Dermis blood vessel endothelial cell (primary cell): ENCODE measurements around the gene DNMBP. TPM values are rescaled to one million over a fixed set of nuclear protein-coding genes. Genes with fewer than 3 reads are reported as not detected.
"Not testable (repeated sequence)": the region's sequence is repeated elsewhere in the genome, so short reads cannot be mapped to it uniquely, and the experiment has no call there.

Experiments used
- DNase-seq: peaks from one replicate; pipeline ENCODE4 v3.0.0; 2010
- total RNA-seq: library from RNA; depleted of rRNA; stranded (reverse); fragments of >200 nt; gene quantifications from 2 replicates; pipeline ENCODE4 v1.2.3, GENCODE V29; 2014

The DNMBP gene
- total RNA-seq, 1 donor from 2014 or later, result 39.5 TPM

DNA sequence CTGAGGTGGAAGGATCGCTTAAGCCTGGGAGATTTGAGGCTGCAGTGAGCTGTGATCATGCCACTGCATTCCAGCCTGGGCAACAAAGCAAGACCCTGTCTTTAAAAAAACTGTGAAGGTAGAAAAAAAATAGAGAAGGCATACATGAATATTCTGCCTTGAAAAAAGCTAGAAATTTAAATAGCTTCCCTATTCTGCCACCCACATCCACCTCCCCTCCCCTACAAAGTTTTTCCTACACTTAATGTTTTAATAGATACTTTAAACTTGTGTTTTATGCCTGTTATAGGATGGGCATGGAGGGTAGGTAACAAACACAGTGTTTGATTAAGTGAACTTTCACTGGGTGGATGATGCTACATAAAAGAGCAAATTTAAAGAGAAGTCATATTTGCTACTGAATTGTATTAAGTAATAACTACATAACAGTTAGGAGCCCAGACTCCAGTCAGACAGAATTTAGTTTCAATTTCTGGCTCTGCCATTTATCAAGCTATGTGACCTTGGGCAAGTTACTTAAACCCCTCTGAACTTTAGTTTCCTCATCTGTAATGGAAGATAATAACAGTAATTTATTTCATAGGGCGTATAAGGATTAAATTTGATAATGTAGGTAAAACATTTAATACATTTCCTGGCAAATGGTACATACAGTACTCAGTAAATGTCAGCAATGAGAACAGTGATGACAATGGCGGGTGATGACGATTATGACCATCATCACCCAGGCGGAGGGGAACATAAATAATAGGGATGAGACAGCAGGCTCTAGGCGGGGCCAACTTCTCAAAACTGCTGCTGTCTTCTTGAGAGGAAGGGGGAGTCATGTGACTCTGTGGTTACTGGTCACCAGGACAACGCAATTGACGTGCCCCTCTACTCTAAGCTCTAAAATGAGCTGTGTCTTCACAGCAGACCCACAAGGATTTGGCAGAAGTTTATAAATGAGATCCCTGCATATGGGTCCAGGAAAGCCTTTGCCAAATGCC is 15.8 kb downstream of the DNMBP start:
- DNase-seq, result peak; percentile 84

GRCh38 chr10:99985637-99986036 is 24.1 kb downstream of the DNMBP start:
- DNase-seq, result not testable (repeated sequence)

DNA sequence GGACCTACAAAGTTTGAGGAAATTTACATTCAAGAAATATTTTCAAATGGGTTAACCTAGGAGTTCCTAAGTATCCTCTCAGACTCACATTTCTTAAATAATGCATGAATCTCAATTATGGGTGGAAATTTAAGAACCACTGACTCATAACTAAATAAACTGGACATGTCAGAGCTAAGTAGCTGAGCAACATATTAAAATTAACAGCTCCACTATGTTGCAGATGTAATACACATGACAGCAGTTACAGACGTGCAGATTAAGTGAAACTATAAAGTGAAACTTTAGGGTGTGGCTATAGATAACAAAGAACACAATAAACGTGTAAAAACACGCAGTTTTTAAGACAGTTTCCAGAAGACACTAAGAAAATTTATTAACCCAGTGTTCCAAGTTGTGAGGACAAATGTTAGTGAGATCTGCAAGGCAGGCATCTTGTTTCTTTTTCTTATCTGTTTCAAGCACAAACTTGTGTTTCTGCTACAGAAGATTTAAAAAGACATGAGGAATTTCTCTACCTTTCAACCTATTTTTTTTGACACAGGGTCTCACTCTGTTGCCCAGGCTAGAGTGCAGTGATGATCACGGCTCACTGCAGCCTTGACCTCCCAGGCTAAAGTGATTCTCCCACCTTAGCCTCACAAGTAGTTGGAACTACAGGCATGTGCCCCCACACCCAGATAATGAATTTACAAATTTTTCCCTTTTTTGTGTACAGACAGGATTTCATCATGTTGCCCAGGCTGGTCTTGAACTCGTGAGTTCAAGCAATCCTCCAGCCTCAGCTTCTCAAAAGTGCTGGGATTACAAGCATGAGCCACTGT is 25.3 kb downstream of the DNMBP start:
- DNase-seq, result no peak

DNA sequence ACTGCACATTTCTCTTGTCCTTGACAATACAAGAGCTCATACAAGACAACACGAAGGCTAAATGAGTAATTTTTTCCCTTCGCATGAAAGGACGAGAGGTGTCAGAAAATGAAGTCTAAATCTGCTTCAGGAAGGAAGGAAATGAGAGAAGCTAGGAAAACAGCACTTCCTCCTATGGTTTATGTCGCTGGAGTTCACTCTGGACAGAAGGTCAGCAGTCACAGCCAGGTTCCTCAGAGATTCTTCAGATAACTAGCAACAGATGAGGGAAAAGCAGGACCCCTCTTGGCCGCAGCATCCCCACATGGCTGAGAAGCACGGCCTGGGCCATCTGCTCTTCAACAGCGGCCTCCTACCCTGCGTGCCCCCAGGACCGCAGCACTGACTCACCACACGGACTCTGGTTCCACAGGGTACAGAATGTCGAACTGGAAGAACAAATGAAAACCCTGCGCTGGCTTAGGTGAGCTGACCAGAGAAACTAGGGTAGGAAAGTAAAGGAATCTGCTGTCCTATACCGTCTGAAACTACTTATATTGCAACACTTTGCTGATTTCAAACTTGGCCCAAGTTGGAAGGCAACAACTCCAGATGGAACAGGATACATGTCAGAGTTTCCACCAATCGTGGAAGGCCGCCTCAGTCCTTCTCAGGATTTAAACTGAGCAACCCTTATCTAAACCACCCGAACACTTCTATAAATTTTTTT is 26.3 kb downstream of the DNMBP start:
- DNase-seq, result peak; percentile 86

DNA sequence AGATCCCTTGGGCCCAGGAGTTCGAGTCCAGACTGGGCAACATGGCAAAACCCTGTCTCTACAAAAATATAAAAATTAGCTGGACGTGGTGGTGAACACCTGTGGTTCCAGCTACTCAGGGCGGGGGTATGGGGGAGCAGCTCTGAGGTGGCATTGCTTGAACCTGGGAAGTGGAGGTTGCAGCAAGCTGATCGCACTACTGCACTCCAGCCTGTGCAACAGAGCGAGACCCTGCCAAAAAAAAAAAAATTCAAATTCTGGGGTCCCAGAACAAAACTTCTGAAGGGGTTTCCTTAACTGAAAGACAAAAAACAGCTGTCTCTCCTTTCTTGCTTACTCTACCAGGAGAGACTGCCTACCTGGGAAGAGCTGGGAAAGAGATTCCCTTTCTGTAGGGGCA is 27.0 kb downstream of the DNMBP start:
- no peak for DNase-seq

DNA sequence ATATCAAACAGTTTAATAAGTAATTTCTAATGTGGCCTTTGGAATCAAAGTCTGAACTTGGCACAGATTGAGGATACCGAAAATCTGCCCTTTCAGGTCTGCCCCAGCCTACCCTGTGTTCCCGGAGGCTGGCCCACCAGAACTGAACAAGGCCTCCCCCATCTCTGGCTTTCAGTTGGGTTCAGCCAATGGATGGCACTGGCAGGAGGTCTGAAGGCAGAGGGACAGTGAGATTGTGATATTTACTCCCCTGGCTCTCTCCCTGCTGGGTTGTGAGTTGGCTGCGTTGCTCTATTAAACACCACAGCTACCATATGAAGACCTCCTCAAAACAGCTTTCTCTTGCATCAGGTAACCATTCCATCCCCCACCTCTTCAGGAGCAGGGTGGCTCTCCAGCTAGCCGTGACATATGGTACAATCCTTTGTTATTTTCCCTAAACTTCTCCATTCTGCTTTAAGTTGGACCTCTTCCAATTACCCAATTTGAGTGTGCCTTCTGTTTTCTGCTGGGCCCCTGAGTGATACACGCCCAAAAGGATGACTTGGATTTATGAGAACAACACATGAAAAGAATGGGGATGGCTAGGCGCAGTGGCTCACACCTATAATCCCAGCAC is 28.1 kb downstream of the DNMBP start:
- no peak for DNase-seq

DNA sequence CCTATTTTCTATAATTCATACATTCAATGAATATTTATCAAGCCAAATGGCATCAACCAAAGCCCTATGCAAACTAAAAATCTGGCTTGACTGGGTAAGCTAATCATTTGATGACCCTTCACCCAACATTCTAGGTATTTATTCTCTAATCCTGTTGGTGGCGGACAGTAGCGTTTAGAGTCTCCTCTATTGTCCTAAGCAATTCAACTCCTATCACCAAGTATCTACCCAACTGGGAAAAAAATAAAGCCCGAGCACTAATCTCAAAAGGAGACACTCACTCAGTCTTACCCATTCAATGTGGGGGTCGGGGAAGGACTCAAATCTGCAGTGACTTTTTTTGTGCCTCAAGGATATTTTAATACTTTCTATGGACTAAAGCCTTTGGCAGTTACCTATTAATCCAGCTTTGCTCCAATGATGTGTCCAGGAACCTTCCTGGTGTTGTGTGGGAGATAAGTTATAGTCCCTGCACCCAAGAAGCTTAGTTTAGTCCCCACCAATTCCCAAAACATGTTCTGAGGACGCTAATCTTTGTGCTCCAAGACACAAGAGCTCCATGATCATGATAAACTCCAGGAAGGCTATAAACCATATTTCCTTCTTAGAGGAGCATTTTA is 30.6 kb downstream of the DNMBP start:
- DNase-seq, result no peak

GRCh38 chr10:99977916-99978315 is 31.8 kb downstream of the DNMBP start:
- DNase-seq, result no peak

GRCh38 chr10:99976886-99977665 is 32.7 kb downstream of the DNMBP start:
- DNase-seq, result peak; percentile 73

DNA sequence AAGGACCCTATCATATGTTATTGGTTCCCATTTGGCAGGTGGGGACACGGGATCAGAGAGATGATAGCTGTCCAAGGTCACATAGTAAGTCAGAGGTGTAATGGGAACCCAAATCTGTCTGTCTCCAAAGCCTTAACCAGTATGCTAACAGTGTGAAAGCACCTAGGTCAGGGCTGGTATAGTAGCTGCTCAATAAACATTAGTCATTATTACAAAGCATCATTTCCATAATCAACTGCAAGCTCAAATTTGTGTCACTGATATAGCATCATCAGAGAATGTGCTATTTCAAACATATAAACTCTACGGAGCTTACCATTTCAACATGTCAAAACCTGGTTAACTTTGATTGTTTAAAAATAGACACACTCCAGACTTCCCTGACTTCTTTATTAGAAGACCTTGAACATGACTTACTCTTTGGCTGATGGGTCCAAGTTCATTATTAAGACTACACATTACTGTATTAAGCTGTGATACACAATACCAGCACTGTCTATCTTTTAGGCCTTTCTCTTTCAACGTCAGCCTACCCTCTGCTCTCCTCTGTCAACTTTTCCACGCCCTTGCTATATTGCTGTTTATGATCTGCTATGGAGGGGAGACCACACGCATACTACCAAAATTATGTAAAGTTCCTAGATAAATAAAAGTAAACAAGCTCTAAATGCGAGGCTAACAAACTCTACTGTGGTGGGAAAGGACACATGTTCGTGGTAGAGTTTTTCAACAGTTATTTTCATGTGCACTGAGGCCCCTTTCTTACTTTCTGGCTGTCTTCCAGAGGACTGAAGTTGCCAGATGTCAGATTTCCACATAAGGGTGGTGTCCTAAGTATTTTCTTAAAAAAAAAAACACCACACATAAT is 33.6 kb downstream of the DNMBP start:
- peak; percentile 45 for DNase-seq

DNA sequence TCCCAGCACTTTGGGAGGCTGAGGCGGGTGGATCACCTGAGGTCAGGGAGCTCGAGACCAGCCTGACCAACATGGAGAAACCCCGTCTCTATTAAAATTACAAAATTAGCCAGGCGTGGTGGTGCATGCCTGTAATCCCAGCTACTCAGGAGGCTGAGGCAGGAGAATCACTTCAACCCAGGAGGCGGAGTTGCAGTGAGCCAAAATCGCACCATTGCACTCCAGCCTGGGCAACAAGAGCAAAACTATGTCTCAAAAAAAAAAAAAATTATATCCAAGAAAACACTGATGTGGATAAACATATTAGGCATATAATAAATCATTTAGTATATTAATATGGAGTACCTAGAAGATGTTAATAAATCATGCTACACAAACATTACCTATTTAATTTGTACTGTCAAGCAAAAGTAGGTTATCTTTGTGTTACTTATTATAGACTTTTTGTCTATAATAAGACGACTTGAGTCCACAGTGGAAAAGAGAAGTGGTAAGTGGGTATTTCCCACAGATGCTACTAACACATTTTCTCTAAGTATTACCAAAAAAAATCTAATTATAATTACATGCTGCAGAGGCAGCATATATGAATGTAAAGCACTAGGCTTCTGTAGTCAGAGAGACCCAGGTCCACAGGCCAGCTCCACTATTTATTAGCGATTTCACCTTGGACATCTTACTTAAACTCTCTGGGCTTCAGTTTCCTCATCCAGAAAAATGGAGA is 34.5 kb downstream of the DNMBP start:
- DNase-seq, result no peak

DNA sequence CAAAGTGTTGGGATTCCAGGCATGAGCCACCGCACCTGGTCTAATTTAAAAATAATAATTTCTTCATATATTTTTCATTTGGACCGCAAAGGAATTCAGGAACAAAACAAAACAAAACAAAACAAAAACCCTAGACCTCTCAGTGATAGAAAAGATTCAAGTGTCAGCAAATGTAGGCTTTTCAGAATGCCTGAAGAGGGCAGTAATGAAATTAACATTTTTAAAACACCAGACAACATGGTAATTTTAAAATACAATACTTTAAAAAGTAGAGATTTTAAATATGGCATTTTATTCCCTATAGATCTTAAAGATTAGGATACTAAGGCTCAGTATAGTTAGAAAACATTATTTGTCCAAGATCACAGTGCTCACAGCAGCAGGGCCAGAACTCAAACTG is 36.6 kb downstream of the DNMBP start:
- no peak for DNase-seq

DNA sequence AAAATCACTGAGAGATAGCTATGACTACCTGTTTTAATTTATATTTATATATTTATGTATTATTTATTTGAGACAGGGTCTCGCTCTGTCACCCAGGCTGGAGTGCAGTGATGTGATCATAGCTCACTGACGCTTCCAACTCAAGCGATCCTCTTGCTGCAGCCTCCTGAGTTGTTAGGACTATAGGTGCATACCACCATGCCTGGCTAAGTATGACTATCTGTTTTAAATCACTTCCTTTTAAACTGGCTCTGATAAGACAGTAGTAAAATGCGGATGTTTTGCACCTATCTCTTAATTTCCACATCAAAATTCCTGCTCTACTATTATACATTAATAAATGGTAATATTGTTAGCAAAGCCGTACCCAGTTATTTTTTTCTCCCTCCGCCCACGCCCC is 41.8 kb downstream of the DNMBP start:
- DNase-seq, result no peak

- DNase-seq, result peak; percentile 90
Measured at GRCh38 chr10:99966306-99966705, 43.4 kb downstream of the DNMBP start.

GRCh38 chr10:99965700-99966099 is 44.0 kb downstream of the DNMBP start:
- DNase-seq, result peak; percentile 84

DNA sequence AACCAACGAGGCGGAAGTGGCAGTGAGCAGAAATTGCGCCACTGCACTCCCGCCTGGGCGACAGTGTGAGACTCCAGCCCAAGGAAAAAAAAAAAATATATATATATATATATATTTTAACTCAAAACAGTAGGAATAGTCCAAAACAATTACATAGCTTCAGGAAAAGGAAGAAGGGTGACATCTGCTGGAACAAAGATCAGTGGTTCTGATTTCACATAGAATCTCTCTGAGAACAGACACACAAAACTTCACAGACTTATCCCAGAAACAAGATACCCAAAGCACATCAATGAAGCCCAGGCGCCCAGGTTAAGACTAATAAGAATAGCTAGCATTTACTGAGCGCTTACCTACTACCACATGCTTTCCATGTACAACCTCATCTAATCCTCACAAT is 45.0 kb downstream of the DNMBP start:
- peak; percentile 67 for DNase-seq

DNA sequence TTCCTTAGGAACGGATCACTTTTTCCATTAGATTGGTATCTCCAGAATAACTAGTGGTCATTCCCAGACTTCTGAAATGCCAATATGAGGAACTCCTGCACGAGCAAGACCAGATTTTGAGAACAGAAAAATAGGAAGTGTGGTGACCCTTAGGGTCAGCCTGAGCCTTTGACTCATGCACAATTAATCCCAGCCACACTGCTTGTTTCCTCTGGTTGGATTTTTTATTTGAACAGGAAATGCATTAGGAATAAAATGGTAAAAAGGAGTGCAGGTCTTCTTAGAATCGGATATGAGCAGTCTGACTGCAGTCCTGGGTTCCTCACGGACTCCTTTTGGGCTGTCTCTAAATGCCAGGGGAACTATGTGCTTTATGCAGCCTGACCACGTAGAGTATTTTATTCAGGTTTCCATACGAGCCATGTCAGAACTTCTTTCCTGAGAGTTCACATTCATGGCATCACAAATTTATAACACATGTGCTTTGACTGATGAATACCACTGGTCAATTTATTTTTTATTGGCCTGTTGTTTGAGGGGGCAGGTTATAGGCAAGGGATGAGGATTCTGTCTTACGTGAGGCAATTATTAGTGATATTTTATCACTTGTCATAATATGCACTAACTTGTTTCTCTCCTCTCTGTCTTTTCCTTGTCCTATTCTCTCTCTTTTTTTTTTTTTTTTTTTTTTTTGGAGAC is 46.1 kb downstream of the DNMBP start:
- DNase-seq, result peak; percentile 46

GRCh38 chr10:99958806-99959205 is 50.9 kb downstream of the DNMBP start:
- DNase-seq, result no peak

DNA sequence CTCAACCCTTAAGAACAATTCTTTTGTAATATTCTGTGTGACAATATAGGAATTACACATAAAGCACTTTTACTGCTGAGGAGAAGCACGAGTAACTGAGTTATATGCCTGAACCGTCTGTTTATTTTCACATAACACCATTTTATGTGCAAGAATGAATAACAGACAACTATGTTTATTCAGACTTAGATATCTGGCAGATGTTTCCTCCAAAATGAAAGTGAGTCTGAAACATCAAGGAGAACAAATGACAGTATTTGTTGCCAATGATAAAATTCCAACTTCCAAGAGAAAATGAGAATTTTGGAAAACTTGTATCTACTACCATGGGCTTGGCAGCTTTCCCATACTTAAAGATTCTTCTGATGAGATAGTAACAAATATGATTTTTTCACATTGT is 51.4 kb downstream of the DNMBP start:
- DNase-seq, result peak; percentile 86
